Upper lobe of left lung (tissue), 4 donors: Measurements from ENCODE around the gene KLHL12.

Source experiments
- POLR2A ChIP-seq, 4 donors: fragments of 450-650 bp; IDR thresholded peaks; one replicate each; pipeline ENCODE4 v1.5.1; 2016 to 2017; ENCODE audit warnings: antibody characterized with exemption in 4 of 4, mild to moderate bottlenecking in 2 of 4
- POLR2AphosphoS5 ChIP-seq, 2 donors: sonication (generic); formaldehyde crosslinking; IDR thresholded peaks; one replicate each; pipeline ENCODE4 v1.5.1; 2017; ENCODE audit warnings: antibody characterized with exemption in 2 of 2
- TF ChIP-seq, protein P1 (sequence below), 6 experiments: fragments of 450-650 bp in 4 of 6; fragments of 200-600 bp in 2 of 6; sonication (generic) in 2 of 6; IDR thresholded peaks; one replicate each; pipeline ENCODE4 v1.5.1; 2016 to 2019; ENCODE audit warnings: antibody characterized with exemption in 6 of 6

DNA sequence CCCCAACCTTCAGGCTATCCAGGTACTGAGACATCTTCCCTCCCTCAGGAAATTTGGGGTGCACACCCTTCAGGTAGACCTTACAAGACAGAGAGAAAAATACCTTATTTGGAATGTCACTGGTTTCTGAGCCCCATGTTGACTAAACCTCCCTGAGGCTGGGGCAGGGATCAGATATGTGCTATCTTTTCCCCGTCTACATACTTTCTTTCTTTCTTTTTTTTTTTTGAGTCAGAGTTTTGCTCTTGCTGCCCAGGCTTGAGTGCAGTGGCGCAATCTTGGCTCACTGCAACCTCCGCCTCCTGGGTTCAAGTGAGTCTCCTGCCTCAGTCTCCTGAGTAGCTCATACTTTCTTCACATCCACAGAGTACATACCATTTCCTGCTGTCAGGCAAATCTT is 38.4 kb upstream of the KLHL12 start:
- TF ChIP-seq POLR2A (IDR thresholded peaks at IDR 0.05): no peak
- no peak for TF ChIP-seq POLR2AphosphoS5 (IDR thresholded peaks at IDR 0.05)
- TF ChIP-seq, protein P1, sequence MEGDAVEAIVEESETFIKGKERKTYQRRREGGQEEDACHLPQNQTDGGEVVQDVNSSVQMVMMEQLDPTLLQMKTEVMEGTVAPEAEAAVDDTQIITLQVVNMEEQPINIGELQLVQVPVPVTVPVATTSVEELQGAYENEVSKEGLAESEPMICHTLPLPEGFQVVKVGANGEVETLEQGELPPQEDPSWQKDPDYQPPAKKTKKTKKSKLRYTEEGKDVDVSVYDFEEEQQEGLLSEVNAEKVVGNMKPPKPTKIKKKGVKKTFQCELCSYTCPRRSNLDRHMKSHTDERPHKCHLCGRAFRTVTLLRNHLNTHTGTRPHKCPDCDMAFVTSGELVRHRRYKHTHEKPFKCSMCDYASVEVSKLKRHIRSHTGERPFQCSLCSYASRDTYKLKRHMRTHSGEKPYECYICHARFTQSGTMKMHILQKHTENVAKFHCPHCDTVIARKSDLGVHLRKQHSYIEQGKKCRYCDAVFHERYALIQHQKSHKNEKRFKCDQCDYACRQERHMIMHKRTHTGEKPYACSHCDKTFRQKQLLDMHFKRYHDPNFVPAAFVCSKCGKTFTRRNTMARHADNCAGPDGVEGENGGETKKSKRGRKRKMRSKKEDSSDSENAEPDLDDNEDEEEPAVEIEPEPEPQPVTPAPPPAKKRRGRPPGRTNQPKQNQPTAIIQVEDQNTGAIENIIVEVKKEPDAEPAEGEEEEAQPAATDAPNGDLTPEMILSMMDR (IDR thresholded peaks at IDR 0.05): no peak
